GM12878 (cell line): ENCODE measurements around the gene AHCYL2.

Experiments
- BCL11A ChIP-seq: IDR thresholded peaks from 2 replicates; pipeline ENCODE4 v1.6.1; 2011; ENCODE audit warnings: low read depth, low read length
- BHLHE40 ChIP-seq, 2 experiments: fragments of 450-650 bp in 1 of 2; IDR thresholded peaks; 2 replicates each; pipeline ENCODE4 v1.6.1; 2011 to 2017; ENCODE audit warnings: low read depth in 2 of 2, borderline replicate concordance in 1 of 2, improper control_type of control experiment in 1 of 2, low read length in 1 of 2, mild to moderate bottlenecking in 1 of 2
- BMI1 ChIP-seq: fragments of 450-650 bp; IDR thresholded peaks from 2 replicates; pipeline ENCODE4 v1.6.1; 2016; ENCODE audit warnings: mild to moderate bottlenecking, moderate library complexity, borderline replicate concordance
- CREB1 ChIP-seq: IDR thresholded peaks from 2 replicates; pipeline ENCODE4 v1.6.1; 2012; ENCODE audit warnings: low read depth, mild to moderate bottlenecking, inconsistent platforms
- CTCF ChIP-seq, 3 experiments: IDR thresholded peaks in 2 of 3; conservative IDR thresholded peaks in 1 of 3; 2 replicates each; pipeline ENCODE4 v1.5.1; 2011; ENCODE audit warnings: low read depth in 3 of 3, low read length in 3 of 3, mild to moderate bottlenecking in 3 of 3, control low read depth in 2 of 3, moderate library complexity in 2 of 3, inconsistent platforms in 1 of 3, mixed read lengths in 1 of 3; ENCODE audit not compliant: control insufficient read depth in 2 of 3, insufficient read depth in 1 of 3; ENCODE audit errors: extremely low read depth in 1 of 3
- ETV6 ChIP-seq, 2 experiments: fragments of 450-650 bp in 1 of 2; IDR thresholded peaks in 1 of 2; conservative IDR thresholded peaks in 1 of 2; 2 replicates each; pipeline ENCODE4 v1.6.1; 2014; ENCODE audit warnings: antibody characterized with exemption in 1 of 2, borderline replicate concordance in 1 of 2, low read depth in 1 of 2, mild to moderate bottlenecking in 1 of 2, moderate library complexity in 1 of 2
- HSF1 ChIP-seq: fragments of 150-350 bp; IDR thresholded peaks from 2 replicates; pipeline ENCODE4 v1.6.1; 2014; ENCODE audit warnings: mild to moderate bottlenecking, low read depth, low read length
- PKNOX1 ChIP-seq: fragments of 450-650 bp; IDR thresholded peaks from 2 replicates; pipeline ENCODE4 v1.6.1; 2016; ENCODE audit warnings: mild to moderate bottlenecking
- POLR2A ChIP-seq: IDR thresholded peaks from 2 replicates; pipeline ENCODE4 v1.6.1; 2011; ENCODE audit warnings: low read depth, mild to moderate bottlenecking, low read length
- POLR2AphosphoS5 ChIP-seq: IDR thresholded peaks from 2 replicates; pipeline ENCODE4 v1.6.1; 2011; ENCODE audit warnings: mild to moderate bottlenecking, low read length, inconsistent platforms
- SIN3A ChIP-seq: IDR thresholded peaks from 2 replicates; pipeline ENCODE4 v1.6.1; 2012; ENCODE audit warnings: low read depth, low read length, improper control_type of control experiment
- TAF1 ChIP-seq: IDR thresholded peaks from 2 replicates; pipeline ENCODE4 v1.6.1; 2011; ENCODE audit warnings: mild to moderate bottlenecking, low read depth, low read length, borderline replicate concordance

- TF ChIP-seq CTCF (IDR thresholded peaks at IDR 0.05 in 2 of 3, conservative IDR thresholded peaks at IDR 0.05 in 1 of 3; ENCODE audit: control insufficient read depth in 2 of 3, extremely low read depth in 1 of 3, insufficient read depth in 1 of 3, low read depth in 3 of 3, low read length in 3 of 3) (no peak), POLR2AphosphoS5 (no peak), BMI1 (no peak), POLR2A (no peak), BHLHE40 (IDR thresholded peaks at IDR 0.05; ENCODE audit: borderline replicate concordance in 1 of 2, low read depth in 2 of 2, low read length in 1 of 2) (no peak), TAF1 (no peak), CREB1 (no peak), SIN3A (no peak), PKNOX1 (no peak), ETV6 (conservative IDR thresholded peaks at IDR 0.05 in 1 of 2, IDR thresholded peaks at IDR 0.05 in 1 of 2; ENCODE audit: borderline replicate concordance in 1 of 2, low read depth in 1 of 2) (no peak), HSF1 (no peak), BCL11A (no peak)
Measured at GRCh38 chr7:129421717-129422250, 197.0 kb downstream of the AHCYL2 start.
